ENCODE measurements around the gene KCNT2.
"Not testable (repeated sequence)": the region's sequence is repeated elsewhere in the genome, so short reads cannot be mapped to it uniquely, and the experiment has no call there.

The KCNT2 gene

DNA sequence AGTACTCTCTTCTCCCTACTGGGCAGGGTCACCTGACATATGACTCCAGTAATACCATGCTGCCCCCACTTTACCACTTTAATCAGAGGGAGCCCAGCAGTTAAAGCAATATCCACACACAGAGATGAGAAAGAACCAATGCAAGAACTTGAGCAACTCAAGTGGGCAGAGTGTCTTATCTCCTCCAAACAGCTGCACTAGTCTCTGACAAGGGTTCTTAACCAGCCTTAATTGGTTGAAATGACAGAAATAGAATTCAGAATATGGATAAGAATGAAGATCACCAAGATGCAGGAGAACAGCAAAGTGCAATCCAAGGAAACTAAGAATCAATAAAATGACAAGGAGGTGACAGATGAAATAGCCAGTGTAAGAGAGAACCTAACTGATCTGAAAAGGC, 91.0 kb downstream of the KCNT2 start:
- POLR2A ChIA-PET: no interaction called here
- CTCF ChIA-PET: no interaction called here

DNA sequence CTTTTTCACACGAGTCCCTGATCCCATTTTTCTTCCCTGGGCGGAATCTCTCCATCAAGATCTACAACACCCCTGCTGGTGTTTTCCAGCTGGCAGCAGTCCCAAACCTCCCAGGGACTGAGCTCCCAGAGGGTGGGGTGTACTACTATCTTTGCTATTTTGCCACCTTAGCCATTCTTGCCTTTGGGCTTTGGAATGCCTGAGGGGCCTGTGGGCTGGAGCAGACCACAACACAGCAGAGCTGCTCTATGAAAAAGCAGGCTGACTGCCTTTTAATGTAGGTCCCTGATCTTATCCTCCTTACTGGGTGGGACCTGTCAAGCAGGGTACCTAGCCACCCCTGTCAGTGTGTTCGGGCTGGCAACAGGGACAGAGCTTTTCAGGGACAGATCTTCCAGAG, 91.9 kb downstream of the KCNT2 start:
- ChIA-PET POLR2A (no interaction called here), CTCF (no interaction called here)
- no peak for DNase-seq (ENCODE audit: extremely low spot score)
- TF ChIP-seq ZNF384 (IDR thresholded peaks at IDR 0.05) (no peak), ARNT (IDR thresholded peaks at IDR 0.05) (no peak), CTBP1 (IDR thresholded peaks at IDR 0.05; ENCODE audit: borderline replicate concordance) (no peak), NFRKB (IDR thresholded peaks at IDR 0.05) (no peak), LEF1 (IDR thresholded peaks at IDR 0.05; ENCODE audit: borderline replicate concordance) (no peak), TARDBP (IDR thresholded peaks at IDR 0.05) (no peak), ELF4 (IDR thresholded peaks at IDR 0.05) (no peak), HDGF (IDR thresholded peaks at IDR 0.05; ENCODE audit: borderline replicate concordance) (no peak), SP1 (IDR thresholded peaks at IDR 0.05) (no peak), FOXM1 (IDR thresholded peaks at IDR 0.05; ENCODE audit: borderline replicate concordance) (no peak), FOXK2 (IDR thresholded peaks at IDR 0.05) (no peak), SUZ12 (IDR thresholded peaks at IDR 0.05) (no peak), FOXA1 (IDR thresholded peaks at IDR 0.05) (no peak), L3MBTL2 (conservative IDR thresholded peaks at IDR 0.05) (no peak), BHLHE40 (IDR thresholded peaks at IDR 0.05; ENCODE audit: borderline replicate concordance) (no peak)
- TF ChIP-seq, protein P1, sequence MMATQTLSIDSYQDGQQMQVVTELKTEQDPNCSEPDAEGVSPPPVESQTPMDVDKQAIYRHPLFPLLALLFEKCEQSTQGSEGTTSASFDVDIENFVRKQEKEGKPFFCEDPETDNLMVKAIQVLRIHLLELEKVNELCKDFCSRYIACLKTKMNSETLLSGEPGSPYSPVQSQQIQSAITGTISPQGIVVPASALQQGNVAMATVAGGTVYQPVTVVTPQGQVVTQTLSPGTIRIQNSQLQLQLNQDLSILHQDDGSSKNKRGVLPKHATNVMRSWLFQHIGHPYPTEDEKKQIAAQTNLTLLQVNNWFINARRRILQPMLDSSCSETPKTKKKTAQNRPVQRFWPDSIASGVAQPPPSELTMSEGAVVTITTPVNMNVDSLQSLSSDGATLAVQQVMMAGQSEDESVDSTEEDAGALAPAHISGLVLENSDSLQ (IDR thresholded peaks at IDR 0.05): no peak

More for the DNA sequence above, 91.0 kb downstream of the KCNT2 start:
- no peak for DNase-seq (ENCODE audit: extremely low spot score)
- no peak for TF ChIP-seq CTBP1 (IDR thresholded peaks at IDR 0.05; ENCODE audit: borderline replicate concordance)

DNA sequence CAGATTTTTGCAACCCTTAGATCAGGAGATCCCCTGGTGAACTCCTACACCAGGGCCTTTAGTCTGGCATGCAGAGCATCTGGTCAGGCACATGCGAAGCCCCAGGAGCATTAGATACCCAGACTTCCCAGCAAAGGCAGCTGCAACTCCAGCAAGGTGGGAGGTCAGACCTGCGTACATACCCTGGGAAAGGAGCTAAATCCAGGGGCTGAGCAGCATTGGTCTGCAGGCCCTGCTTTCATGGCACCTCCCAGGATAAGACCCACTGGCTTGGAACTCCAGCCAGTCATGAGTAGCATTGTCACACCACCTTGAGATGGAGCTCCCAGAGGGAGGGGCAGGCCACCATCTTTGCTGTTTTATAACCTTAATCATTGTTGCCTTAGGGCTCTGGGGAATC, 92.3 kb downstream of the KCNT2 start:
- TF ChIP-seq TARDBP (IDR thresholded peaks at IDR 0.05): no peak
- no peak for TF ChIP-seq FOXA1 (IDR thresholded peaks at IDR 0.05)
- TF ChIP-seq FOXM1 (IDR thresholded peaks at IDR 0.05; ENCODE audit: borderline replicate concordance): no peak
- TF ChIP-seq FOXK2 (IDR thresholded peaks at IDR 0.05): no peak
- no peak for TF ChIP-seq ELF4 (IDR thresholded peaks at IDR 0.05)
- no peak for TF ChIP-seq SUZ12 (IDR thresholded peaks at IDR 0.05)
- no peak for TF ChIP-seq SP1 (IDR thresholded peaks at IDR 0.05)
- TF ChIP-seq L3MBTL2 (conservative IDR thresholded peaks at IDR 0.05): no peak
- no peak for TF ChIP-seq HDGF (IDR thresholded peaks at IDR 0.05; ENCODE audit: borderline replicate concordance)
- TF ChIP-seq CTBP1 (IDR thresholded peaks at IDR 0.05; ENCODE audit: borderline replicate concordance): no peak
- no peak for TF ChIP-seq ARNT (IDR thresholded peaks at IDR 0.05)
- TF ChIP-seq NFRKB (IDR thresholded peaks at IDR 0.05): no peak
- TF ChIP-seq ZNF384 (IDR thresholded peaks at IDR 0.05): no peak
- no peak for TF ChIP-seq LEF1 (IDR thresholded peaks at IDR 0.05; ENCODE audit: borderline replicate concordance)
- no peak for TF ChIP-seq BHLHE40 (IDR thresholded peaks at IDR 0.05; ENCODE audit: borderline replicate concordance)
- TF ChIP-seq, protein P1 (IDR thresholded peaks at IDR 0.05): no peak
- ChIA-PET CTCF (no interaction called here), POLR2A (no interaction called here)
- DNase-seq (ENCODE audit: extremely low spot score): no peak

DNA sequence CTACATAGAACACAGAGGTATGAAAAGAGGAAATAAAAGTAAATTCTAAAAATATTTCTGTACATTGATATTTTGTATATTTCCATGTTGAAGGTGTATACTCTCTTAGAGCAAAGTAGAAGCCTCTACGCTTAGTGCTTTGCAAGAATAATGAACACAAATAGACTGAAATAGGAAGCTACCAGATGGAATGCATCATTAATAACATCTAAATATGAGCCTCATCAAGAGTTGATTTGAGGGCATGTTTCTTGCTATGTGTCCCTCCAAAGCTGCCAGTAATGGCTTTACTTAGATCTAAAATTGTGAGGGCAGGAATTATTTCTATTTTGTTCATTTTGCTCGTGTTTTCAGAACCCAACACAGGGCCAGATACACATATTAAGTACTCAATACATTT, 94.4 kb downstream of the KCNT2 start:
- DNase-seq (ENCODE audit: extremely low spot score): no peak
- ChIA-PET CTCF (no interaction called here), POLR2A (interaction anchor here (1.0 kb wide), 1 partner anchor 95 kb away, joined by 4 read pairs; the partner anchor contains the start of gene KCNT2)
- TF ChIP-seq SUZ12 (IDR thresholded peaks at IDR 0.05) (no peak), BHLHE40 (IDR thresholded peaks at IDR 0.05; ENCODE audit: borderline replicate concordance) (no peak), FOXA1 (IDR thresholded peaks at IDR 0.05) (no peak), SP1 (IDR thresholded peaks at IDR 0.05) (no peak), CTBP1 (IDR thresholded peaks at IDR 0.05; ENCODE audit: borderline replicate concordance) (no peak)

DNA sequence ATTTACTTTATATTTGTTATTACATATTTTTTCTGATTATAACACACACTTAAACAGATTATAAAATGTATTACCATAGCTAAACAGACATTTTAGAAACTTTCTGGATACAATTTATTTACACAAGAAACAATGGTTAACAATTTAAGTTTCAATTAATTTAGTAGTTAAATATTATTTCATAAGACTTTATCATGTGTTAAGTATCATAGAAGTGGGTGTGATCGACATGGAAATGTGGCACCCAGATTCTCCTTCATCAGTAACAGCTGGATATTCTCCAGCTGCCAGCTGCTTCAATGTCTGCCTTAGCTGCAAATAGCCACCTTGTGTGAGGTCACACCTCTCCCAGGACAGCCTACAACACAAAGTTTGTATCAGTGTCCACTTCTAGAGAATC, 97.8 kb downstream of the KCNT2 start:
- POLR2A ChIA-PET: no interaction called here
- CTCF ChIA-PET: interaction anchor here (0.6 kb wide), 1 partner anchor 22 kb away, joined by 4 read pairs; no protein-coding TSS in a partner anchor
- TF ChIP-seq, protein P1 (IDR thresholded peaks at IDR 0.05): no peak
- TF ChIP-seq BHLHE40 (IDR thresholded peaks at IDR 0.05; ENCODE audit: borderline replicate concordance): no peak
- no peak for TF ChIP-seq TARDBP (IDR thresholded peaks at IDR 0.05)
- no peak for TF ChIP-seq ELF4 (IDR thresholded peaks at IDR 0.05)
- no peak for TF ChIP-seq SUZ12 (IDR thresholded peaks at IDR 0.05)
- no peak for TF ChIP-seq CTBP1 (IDR thresholded peaks at IDR 0.05; ENCODE audit: borderline replicate concordance)
- TF ChIP-seq LEF1 (IDR thresholded peaks at IDR 0.05; ENCODE audit: borderline replicate concordance): no peak
- no peak for TF ChIP-seq ZNF384 (IDR thresholded peaks at IDR 0.05)
- no peak for TF ChIP-seq FOXA1 (IDR thresholded peaks at IDR 0.05)
- TF ChIP-seq L3MBTL2 (conservative IDR thresholded peaks at IDR 0.05): no peak
- no peak for TF ChIP-seq ARNT (IDR thresholded peaks at IDR 0.05)
- TF ChIP-seq FOXK2 (IDR thresholded peaks at IDR 0.05): no peak
- no peak for TF ChIP-seq HDGF (IDR thresholded peaks at IDR 0.05; ENCODE audit: borderline replicate concordance)
- no peak for DNase-seq (ENCODE audit: extremely low spot score)

DNA sequence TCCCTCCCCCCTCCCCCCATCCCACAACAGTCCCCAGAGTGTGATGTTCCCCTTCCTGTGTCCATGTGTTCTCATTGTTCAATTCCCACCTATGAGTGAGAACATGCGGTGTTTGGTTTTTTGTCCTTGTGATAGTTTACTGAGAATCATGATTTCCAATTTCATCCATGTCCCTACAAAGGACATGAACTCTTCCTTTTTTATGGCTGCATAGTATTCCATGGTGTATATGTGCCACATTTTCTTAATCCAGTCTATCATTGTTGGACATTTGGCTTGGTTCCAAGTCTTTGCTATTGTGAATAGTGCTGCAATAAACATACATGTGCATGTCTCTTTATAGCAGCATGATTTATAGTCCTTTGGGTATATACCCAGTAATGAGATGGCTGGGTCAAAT, 104.0 kb downstream of the KCNT2 start:
- DNase-seq (ENCODE audit: extremely low spot score); CTCF ChIA-PET; POLR2A ChIA-PET: not testable (repeated sequence)

DNA sequence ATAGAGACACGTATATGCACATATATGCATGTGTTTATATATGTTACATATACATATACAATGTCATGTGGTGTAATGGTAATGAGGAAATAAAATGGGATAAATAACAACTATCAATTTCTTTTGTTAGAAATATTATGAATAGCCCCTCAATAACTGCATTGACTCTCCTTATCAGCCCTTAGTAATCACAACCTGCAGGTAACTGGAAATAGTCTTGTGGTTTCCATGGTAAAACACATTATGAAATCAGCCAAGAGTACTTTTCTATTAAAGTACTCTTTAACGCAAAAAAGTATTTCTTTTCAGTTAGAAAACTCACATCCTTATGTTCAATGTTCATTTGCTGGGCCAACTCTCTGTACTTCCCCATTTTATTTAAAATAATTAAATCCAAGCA, 105.8 kb downstream of the KCNT2 start:
- TF ChIP-seq TARDBP (IDR thresholded peaks at IDR 0.05) (no peak), L3MBTL2 (conservative IDR thresholded peaks at IDR 0.05) (no peak)
- CTCF ChIA-PET: no interaction called here
- POLR2A ChIA-PET: no interaction called here
- no peak for DNase-seq (ENCODE audit: extremely low spot score)

All from HEK293T (cell line).